ENCODE results near the gene FARS2.
A peak's percentile ranks its signal among the peaks of the same experiment; 100 is the strongest.

Gene FARS2

DNA sequence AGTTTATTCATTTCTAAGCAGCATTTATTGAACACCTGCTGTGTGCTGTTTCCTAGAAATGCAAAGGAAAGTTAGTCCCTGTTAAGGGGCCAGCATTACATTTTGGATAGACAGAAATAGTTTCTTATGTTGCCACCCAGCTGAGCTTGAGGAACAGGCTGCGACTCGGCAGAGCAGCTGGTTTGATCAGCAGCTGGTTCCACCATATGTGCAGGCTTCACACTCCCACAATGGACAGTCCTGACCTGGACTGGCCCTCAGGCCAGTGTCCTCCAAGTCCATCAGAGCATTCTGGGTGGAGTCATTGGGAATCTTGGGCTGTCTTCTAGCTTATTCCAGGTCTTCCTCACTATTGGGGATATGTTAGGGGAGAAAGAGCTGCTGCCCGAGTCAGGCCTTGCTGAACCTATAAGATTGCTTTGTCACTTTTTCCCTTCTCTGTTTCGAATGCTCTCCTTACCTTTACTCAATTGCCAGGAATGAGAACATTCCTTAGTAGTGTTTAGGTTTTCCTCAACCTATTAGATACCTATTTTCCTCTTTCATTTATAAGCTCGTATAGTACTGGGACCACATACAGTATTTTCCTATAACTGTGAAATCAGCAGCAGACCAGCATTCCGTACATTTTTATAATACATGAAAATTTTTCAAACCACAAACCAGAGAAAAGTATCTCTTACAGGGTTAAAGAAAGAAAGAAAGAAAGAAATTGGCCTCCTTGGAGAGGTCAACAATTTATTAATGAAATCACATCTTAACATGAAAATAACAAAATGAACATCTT lies 203.0 kb downstream of the FARS2 start:
- Mint-ChIP-seq H3K4me1 (peaks cover 3% of the 10 kb centered on the region), H3K27me3 (ENCODE audit: low read depth, poor library complexity) (peaks cover 3% of the 10 kb centered on the region), H3K4me3 (no peak overlapping the region), H3K27ac (no peak overlapping the region), H3K36me3 (ENCODE audit: low read depth) (peaks cover 19% of the 10 kb centered on the region), H3K9me3 (peaks cover 11% of the 10 kb centered on the region)
- TF ChIP-seq, protein P1, sequence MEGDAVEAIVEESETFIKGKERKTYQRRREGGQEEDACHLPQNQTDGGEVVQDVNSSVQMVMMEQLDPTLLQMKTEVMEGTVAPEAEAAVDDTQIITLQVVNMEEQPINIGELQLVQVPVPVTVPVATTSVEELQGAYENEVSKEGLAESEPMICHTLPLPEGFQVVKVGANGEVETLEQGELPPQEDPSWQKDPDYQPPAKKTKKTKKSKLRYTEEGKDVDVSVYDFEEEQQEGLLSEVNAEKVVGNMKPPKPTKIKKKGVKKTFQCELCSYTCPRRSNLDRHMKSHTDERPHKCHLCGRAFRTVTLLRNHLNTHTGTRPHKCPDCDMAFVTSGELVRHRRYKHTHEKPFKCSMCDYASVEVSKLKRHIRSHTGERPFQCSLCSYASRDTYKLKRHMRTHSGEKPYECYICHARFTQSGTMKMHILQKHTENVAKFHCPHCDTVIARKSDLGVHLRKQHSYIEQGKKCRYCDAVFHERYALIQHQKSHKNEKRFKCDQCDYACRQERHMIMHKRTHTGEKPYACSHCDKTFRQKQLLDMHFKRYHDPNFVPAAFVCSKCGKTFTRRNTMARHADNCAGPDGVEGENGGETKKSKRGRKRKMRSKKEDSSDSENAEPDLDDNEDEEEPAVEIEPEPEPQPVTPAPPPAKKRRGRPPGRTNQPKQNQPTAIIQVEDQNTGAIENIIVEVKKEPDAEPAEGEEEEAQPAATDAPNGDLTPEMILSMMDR (IDR thresholded peaks at IDR 0.05) = no peak
- DNase-seq = no peak

DNA sequence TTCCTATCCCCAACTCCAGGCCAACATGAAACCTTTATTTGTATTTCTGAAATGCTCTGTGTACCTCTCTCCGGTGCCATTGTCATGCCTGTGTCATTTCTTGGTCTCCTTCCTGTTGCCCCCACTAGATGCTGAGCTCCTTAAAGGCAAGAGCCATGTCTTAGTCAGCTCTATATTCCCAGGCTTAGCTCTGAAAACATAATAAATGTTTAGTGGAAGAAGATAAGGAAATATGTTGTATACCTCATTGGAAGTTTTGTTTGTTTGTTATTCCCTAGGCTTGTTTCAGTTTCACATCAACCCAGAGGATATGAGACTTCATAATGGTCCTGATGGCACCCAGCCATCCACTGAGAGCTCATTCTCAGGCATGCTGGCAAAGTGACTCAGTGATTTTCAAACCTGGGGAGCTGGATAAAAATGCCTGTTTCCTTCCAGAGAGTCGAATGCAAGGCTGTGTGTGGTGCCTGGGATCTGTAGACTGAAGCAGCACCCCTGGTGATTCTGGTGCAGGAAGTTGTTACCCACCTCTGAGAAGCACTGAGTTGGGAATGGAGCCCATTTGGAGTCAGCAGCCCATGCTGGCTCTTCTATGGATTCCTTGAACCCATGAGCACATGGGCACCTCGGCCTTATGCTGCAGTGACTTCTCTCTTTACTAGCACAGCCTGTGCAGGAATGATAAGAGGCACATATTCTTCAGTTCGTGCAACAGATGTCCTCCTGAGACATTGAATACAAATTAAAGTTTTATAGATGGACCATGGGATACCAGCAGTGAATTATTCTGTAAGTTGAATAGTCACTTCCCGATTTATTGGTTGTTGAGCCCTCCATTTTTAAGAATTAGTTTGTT lies 205.2 kb downstream of the FARS2 start:
- H3K27me3 Mint-ChIP-seq (ENCODE audit: low read depth, poor library complexity) = peaks cover 3% of the 10 kb centered on the region
- no peak for DNase-seq
- TF ChIP-seq, protein P1 (IDR thresholded peaks at IDR 0.05) = no peak
- H3K9me3 Mint-ChIP-seq = peaks cover 5% of the 10 kb centered on the region
- H3K36me3 Mint-ChIP-seq (ENCODE audit: low read depth) = peaks cover 11% of the 10 kb centered on the region
- H3K4me1 Mint-ChIP-seq = peaks cover 5% of the 10 kb centered on the region
- no peak overlapping the region for H3K27ac Mint-ChIP-seq
- H3K4me3 Mint-ChIP-seq = no peak overlapping the region

- DNase-seq = no peak
- H3K4me3 Mint-ChIP-seq = no peak overlapping the region
- peaks cover under 1% of the 10 kb centered on the region for H3K36me3 Mint-ChIP-seq (ENCODE audit: low read depth)
- no peak overlapping the region for H3K27ac Mint-ChIP-seq
- H3K9me3 Mint-ChIP-seq = no peaks in the 10 kb centered on the region
- TF ChIP-seq, protein P1 (IDR thresholded peaks at IDR 0.05) = no peak
- peaks cover 3% of the 10 kb centered on the region for H3K27me3 Mint-ChIP-seq (ENCODE audit: low read depth, poor library complexity)
- peaks cover 5% of the 10 kb centered on the region for H3K4me1 Mint-ChIP-seq
Measured at GRCh38 chr6:5468586-5468985, 207.3 kb downstream of the FARS2 start.

- Mint-ChIP-seq H3K27me3 (ENCODE audit: low read depth, poor library complexity) (peaks cover 3% of the 10 kb centered on the region), H3K4me3 (no peak overlapping the region), H3K27ac (no peak overlapping the region), H3K36me3 (ENCODE audit: low read depth) (peaks cover 5% of the 10 kb centered on the region), H3K9me3 (no peaks in the 10 kb centered on the region), H3K4me1 (peaks cover 5% of the 10 kb centered on the region)
- TF ChIP-seq, protein P1 (IDR thresholded peaks at IDR 0.05) = no peak
- DNase-seq = peak; percentile 14
Measured at GRCh38 chr6:5469101-5469846, 208.0 kb downstream of the FARS2 start.

- no peak overlapping the region for H3K27ac Mint-ChIP-seq
- H3K4me1 Mint-ChIP-seq = peaks cover 5% of the 10 kb centered on the region
- H3K27me3 Mint-ChIP-seq (ENCODE audit: low read depth, poor library complexity) = no peaks in the 10 kb centered on the region
- H3K36me3 Mint-ChIP-seq (ENCODE audit: low read depth) = peaks cover 5% of the 10 kb centered on the region
- DNase-seq = peak; percentile 67
- no peak overlapping the region for H3K4me3 Mint-ChIP-seq
- TF ChIP-seq, protein P1 (IDR thresholded peaks at IDR 0.05) = peak; percentile 89
- no peaks in the 10 kb centered on the region for H3K9me3 Mint-ChIP-seq
Measured at GRCh38 chr6:5471044-5471443, 209.7 kb downstream of the FARS2 start.
